Heart left ventricle (tissue), 16 donors: ENCODE results near the gene GLT1D1. TPM values are rescaled to one million over a fixed set of nuclear protein-coding genes. Genes with fewer than 3 reads are reported as not detected.
A peak's percentile ranks its signal among the peaks of the same experiment; 100 is the strongest.
"Not testable (repeated sequence)": the region's sequence is repeated elsewhere in the genome, so short reads cannot be mapped to it uniquely, and the experiment has no call there.

ENCODE experiments used
- ATAC-seq, 4 donors: fragments of 200-7000 bp; cut with Tn5 transposase; one replicate each; pipeline ENCODE4 v1.9.1; 2020 to 2022; ENCODE audit warnings: moderate library complexity in 4 of 4, mild to moderate bottlenecking in 3 of 4, moderate number of reproducible peaks in 1 of 4
- DNase-seq, 5 donors: peaks; one replicate each; pipeline ENCODE4 v3.0.0-alpha.2; 2020
- H3K27ac ChIP-seq, 12 donors: fragments of 200-600 bp; sonication (generic) in 4 of 12; one replicate each; pipeline versions ENCODE4 v1.5.0 to v1.8.0; 2016 to 2022; ENCODE audit warnings: mild to moderate bottlenecking in 2 of 12
- H3K27me3 ChIP-seq, 9 donors: fragments of 200-600 bp; sonication (generic) in 2 of 9; one replicate each; pipeline versions ENCODE4 v1.5.1 to v1.8.0; 2016 to 2022; ENCODE audit warnings: mild to moderate bottlenecking in 3 of 9
- H3K36me3 ChIP-seq, 9 donors: fragments of 200-600 bp; sonication (generic) in 2 of 9; one replicate each; pipeline versions ENCODE4 v1.5.0 to v1.8.0; 2018 to 2022; ENCODE audit warnings: mild to moderate bottlenecking in 2 of 9
- H3K4me1 ChIP-seq, 12 donors: fragments of 200-600 bp; sonication (generic) in 4 of 12; one replicate each; pipeline versions ENCODE4 v1.5.0 to v1.8.0; 2016 to 2022; ENCODE audit warnings: mild to moderate bottlenecking in 3 of 12
- H3K4me3 ChIP-seq, 12 donors: fragments of 200-600 bp; sonication (generic) in 4 of 12; one replicate each; pipeline versions ENCODE4 v1.5.0 to v1.8.0; 2017 to 2022; ENCODE audit warnings: mild to moderate bottlenecking in 9 of 12, moderate library complexity in 4 of 12
- H3K9me3 ChIP-seq, 12 donors: fragments of 200-600 bp; sonication (generic) in 4 of 12; one replicate each; pipeline versions ENCODE4 v1.5.0 to v1.8.0; 2016 to 2022; ENCODE audit warnings: mild to moderate bottlenecking in 1 of 12
- POLR2A ChIP-seq, 2 donors: fragments of 450-650 bp; IDR thresholded peaks; one replicate each; pipeline ENCODE4 v1.6.1; 2017; ENCODE audit warnings: antibody characterized with exemption in 2 of 2, mild to moderate bottlenecking in 2 of 2, moderate library complexity in 2 of 2
- WGBS, 4 donors: extraction: QIAGEN DNeasy Blood & Tissue Kit in 2 of 4; methylation state at CpG; one replicate each; pipeline versions ENCODE4 v1.1.5 to v1.1.7; 2013 to 2018; 5-methylcytosine and 5-hydroxymethylcytosine counted together
- intact Hi-C, 10 donors: fragments of 100-400 bp; cut with DNase I; formaldehyde crosslinking; loops; one replicate each; pipeline versions ENCODE4 v1.11.1 to v1.14.2; 2022
- polyA plus RNA-seq, 2 donors: library from polyadenylated mRNA; stranded (reverse); fragments of 200-250 nt; gene quantifications; one replicate each; pipeline ENCODE4 v1.2.3, GENCODE V29; 2013
- total RNA-seq, 9 donors: library from RNA; depleted of rRNA in 2 of 9; stranded (reverse); fragments of >200 nt in 2 of 9; fragmentation: NEBNext Ultra II Directional in 3 of 9; extraction: Animal tissue kit (Norgen Biotek cat#: 25700) in 3 of 9; gene quantifications; one replicate each; pipeline versions ENCODE4 v1.1.0 to v1.2.4, GENCODE V29; 2016 to 2023
- TF ChIP-seq, protein P1 (sequence below), 12 donors: fragments of 200-600 bp; sonication (generic) in 4 of 12; IDR thresholded peaks; one replicate each; pipeline versions ENCODE4 v1.5.0 to v1.8.0; 2018 to 2022; ENCODE audit warnings: antibody characterized with exemption in 12 of 12, mild to moderate bottlenecking in 5 of 12
- donor health status: ischemic (EF 13 %, LVEDD 7.1; RV severe dilation, severe dysfunction).
- donor health status: healthy with polysubstance abuse.
- donor health status: DM: no; HTN: yes; CAD: no.
- donor health status: DM: no; HTN: no; CAD: no.
- donor health status: ischemic (EF 25% LVEDD 6.9; RV normal size, moderate dysfunction).
- donor health status: ischemic (EF 25% LVEDD 5.7; RV mildly dilated, moderate dysfunction).
- donor health status: healthy.
- donor health status: DM: yes; HTN: yes; CAD: no.
- donor health status: ischemic (EF 35%, LVEDD 5.7; RV mildly dilated, moderate dysfunction).
- donor health status: nonischemic (EF 11% LVEDD 7.7; RV severe dilation, severe dysfunction).
- donor health status: DM: yes; HTN: yes; CAD: no.
- donor health status: PGD.
- donor health status: ischemic (EF 29% LVEDD 5.4; RV normal size, mild dysfunction).
- donor health status: nonischemic (EF 23%, LVEDD 6.1; RV moderate dilation, normal function).

The GLT1D1 gene
- total and polyA plus RNA-seq, 11 donors = 0.11 to 2.3 (median 0.38) TPM

DNA sequence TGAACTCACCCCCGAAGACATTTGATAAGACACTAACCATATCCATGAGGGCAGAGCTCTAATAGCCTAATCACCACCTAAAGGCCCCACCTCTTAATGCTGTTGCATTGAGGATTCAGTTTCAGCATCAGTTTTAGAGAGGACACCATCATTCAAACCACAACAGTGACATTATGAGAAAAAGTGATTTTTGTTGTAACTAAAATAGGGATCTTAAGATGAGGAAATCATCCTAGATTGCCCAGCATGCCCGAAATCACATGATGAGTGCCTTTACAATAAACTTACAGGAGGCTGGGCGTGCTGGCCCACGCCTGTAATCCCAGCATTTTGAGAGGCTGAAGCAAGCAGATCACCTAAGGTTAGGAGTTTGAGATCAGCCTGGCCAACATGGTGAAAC, 9.7 kb upstream of the GLT1D1 start:
- WGBS, 4 donors = 66 to 88% (median 76%) methylated on average over 4 of the region's 4 CpGs

DNA sequence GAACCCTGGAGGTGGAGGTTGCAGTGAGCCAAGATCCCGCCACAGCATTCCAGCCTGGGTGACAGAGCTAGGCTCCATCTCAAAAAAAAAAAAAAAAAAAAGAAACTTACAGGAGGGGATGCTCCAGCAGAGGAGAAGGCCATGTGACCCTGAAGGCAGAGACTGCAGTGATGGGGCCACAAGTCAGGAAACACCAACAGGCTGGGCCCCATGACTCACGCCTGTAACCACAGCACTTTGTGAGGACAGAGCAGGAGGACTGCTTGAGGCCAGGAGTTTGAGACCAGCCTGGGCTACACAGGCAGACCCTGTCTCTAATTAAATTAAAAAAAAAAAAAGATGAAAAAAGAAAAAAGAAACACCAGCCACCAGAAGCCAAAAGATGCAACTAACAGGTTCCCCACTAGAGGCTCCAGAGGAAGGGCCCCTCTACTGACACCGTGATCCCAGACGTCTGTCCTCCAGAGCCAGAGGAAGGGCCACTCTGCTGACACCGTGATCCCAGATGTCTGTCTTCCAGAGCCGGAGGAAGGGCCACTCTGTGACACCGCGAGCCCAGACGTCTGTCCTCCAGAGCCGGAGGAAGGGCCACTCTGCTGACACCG, 9.1 kb upstream of the GLT1D1 start:
- Histone ChIP-seq H3K9me3 (no peaks in the 10 kb centered on the region), H3K27ac (peak overlapping the region in 1 of 12 donors; percentile 42), H3K4me1 (peaks cover 0 to 25% (median 0%) of the 10 kb centered on the region in 12 donors), H3K36me3 (no peaks in the 10 kb centered on the region), H3K27me3 (peaks cover 0 to 9% (median 0%) of the 10 kb centered on the region in 9 donors), H3K4me3 (no peak overlapping the region)
- WGBS, 4 donors = 45 to 63% (median 58%) methylated on average over 11 of the region's 11 CpGs
- peak in 1 of 4 donors; percentile 38 for ATAC-seq
- peak in 1 of 5 donors; percentile 38 for DNase-seq
- intact Hi-C loops = no loop called here
- TF ChIP-seq, protein P1, sequence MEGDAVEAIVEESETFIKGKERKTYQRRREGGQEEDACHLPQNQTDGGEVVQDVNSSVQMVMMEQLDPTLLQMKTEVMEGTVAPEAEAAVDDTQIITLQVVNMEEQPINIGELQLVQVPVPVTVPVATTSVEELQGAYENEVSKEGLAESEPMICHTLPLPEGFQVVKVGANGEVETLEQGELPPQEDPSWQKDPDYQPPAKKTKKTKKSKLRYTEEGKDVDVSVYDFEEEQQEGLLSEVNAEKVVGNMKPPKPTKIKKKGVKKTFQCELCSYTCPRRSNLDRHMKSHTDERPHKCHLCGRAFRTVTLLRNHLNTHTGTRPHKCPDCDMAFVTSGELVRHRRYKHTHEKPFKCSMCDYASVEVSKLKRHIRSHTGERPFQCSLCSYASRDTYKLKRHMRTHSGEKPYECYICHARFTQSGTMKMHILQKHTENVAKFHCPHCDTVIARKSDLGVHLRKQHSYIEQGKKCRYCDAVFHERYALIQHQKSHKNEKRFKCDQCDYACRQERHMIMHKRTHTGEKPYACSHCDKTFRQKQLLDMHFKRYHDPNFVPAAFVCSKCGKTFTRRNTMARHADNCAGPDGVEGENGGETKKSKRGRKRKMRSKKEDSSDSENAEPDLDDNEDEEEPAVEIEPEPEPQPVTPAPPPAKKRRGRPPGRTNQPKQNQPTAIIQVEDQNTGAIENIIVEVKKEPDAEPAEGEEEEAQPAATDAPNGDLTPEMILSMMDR (IDR thresholded peaks at IDR 0.05) = peak in 4 of 12 donors; percentile 5 to 28 (median 24)
- no peak for TF ChIP-seq POLR2A (IDR thresholded peaks at IDR 0.05)

More for the DNA sequence above, 9.7 kb upstream of the GLT1D1 start:
- Histone ChIP-seq H3K9me3 (no peaks in the 10 kb centered on the region), H3K4me3 (no peak overlapping the region), H3K27ac (peak overlapping the region in 1 of 12 donors; percentile 42), H3K36me3 (no peaks in the 10 kb centered on the region), H3K27me3 (peaks cover 0 to 9% (median 0%) of the 10 kb centered on the region in 9 donors), H3K4me1 (peaks cover 0 to 25% (median 0%) of the 10 kb centered on the region in 12 donors)
- intact Hi-C loops = no loop called here
- TF ChIP-seq, protein P1 (IDR thresholded peaks at IDR 0.05) = no peak
- no peak for TF ChIP-seq POLR2A (IDR thresholded peaks at IDR 0.05)
- ATAC-seq (no peak), DNase-seq (no peak)

- H3K27ac ChIP-seq, H3K36me3 ChIP-seq, H3K9me3 ChIP-seq, H3K4me3 ChIP-seq, DNase-seq, intact Hi-C loops, ATAC-seq: not testable (repeated sequence)
- Histone ChIP-seq H3K27me3 (peaks cover 0 to 12% (median 0%) of the 10 kb centered on the region in 9 donors), H3K4me1 (peaks cover 0 to 15% (median 0%) of the 10 kb centered on the region in 12 donors)
- WGBS, 4 donors = 84 to 91% (median 90%) methylated on average over 9 to 27 of the region's 27 CpGs
These were observed 6.6 kb upstream of the GLT1D1 start for GRCh38 chr12:128846671-128847070.

DNA sequence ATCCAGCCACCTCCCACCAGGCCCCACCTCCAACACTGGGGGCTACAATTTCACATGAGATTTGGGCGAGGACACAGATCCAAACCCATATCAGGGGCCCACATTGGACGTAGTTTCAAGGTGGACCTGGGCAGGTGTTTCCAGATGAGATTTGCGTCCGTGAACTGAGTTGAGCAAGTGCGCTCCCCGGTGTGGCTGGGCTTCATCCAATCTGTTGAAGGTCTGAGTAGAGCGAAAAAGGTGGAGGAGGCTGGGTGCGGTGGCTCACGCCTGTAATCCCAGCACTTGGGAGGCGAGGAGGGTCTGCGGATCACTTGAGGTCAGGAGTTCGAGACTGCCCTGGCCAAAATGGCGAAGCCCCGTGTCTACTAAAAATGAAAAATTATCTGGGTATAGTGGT, 4.9 kb upstream of the GLT1D1 start:
- H3K27ac ChIP-seq = no peak overlapping the region

GRCh38 chr12:128849806-128850205, 3.5 kb upstream of the GLT1D1 start:
- intact Hi-C loops = not testable (repeated sequence)

More for the DNA sequence above, 4.9 kb upstream of the GLT1D1 start:
- H3K4me3 ChIP-seq = no peak overlapping the region
- 93 to 97% (median 96%) methylated on average over 14 of the region's 14 CpGs for WGBS, 4 donors
- H3K9me3 ChIP-seq = no peaks in the 10 kb centered on the region
- ATAC-seq (no peak), DNase-seq (no peak)
- H3K27me3 ChIP-seq = peaks cover 0 to 27% (median 9%) of the 10 kb centered on the region in 9 donors
- no peak for TF ChIP-seq POLR2A (IDR thresholded peaks at IDR 0.05)
- TF ChIP-seq, protein P1 (IDR thresholded peaks at IDR 0.05) = no peak
- intact Hi-C loops = no loop called here
- H3K36me3 ChIP-seq = no peaks in the 10 kb centered on the region
- peaks cover 0 to 10% (median 0%) of the 10 kb centered on the region in 12 donors for H3K4me1 ChIP-seq

More at GRCh38 chr12:128849806-128850205, 3.5 kb upstream of the GLT1D1 start:
- not testable (repeated sequence) for DNase-seq, ATAC-seq, H3K36me3 ChIP-seq, H3K9me3 ChIP-seq, H3K4me1 ChIP-seq, H3K27ac ChIP-seq, H3K4me3 ChIP-seq
- H3K27me3 ChIP-seq = peaks cover 9 to 36% (median 18%) of the 10 kb centered on the region in 9 donors
- WGBS, 4 donors = 41 to 52% (median 44%) methylated on average over 6 of the region's 6 CpGs
